H1 (cell line): ENCODE results near the gene AHI1. TPM values are rescaled to one million over a fixed set of nuclear protein-coding genes. Genes with fewer than 3 reads are reported as not detected.

Source experiments
- POU5F1 ChIP-seq: IDR thresholded peaks from 2 replicates; pipeline ENCODE4 v1.6.1; 2011; ENCODE audit warnings: low read depth, mild to moderate bottlenecking, low read length, moderate library complexity
- TCF12 ChIP-seq: IDR thresholded peaks from 2 replicates; pipeline ENCODE4 v1.6.1; 2011; ENCODE audit warnings: low read depth, mild to moderate bottlenecking, low read length
- polyA plus RNA-seq, 7 experiments: library from polyadenylated mRNA; depleted of rRNA in 3 of 7; stranded (reverse) in 5 of 7; unstranded in 2 of 7; fragments of >200 nt in 5 of 7; fragments of 200-250 nt in 2 of 7; gene quantifications; 1 replicate in 5 of 7; 2 replicates in 1 of 7; 4 replicates in 1 of 7; pipeline versions ENCODE4 v1.2.1 to v1.2.3, GENCODE V29; 2011 to 2013; ENCODE audit warnings: missing spikeins in 2 of 7, mixed read lengths in 2 of 7
- total RNA-seq: library from RNA; stranded (reverse); fragmentation: NEBNext Ultra II Directional; extraction: Animal tissue kit (Norgen Biotek cat#: 25700); gene quantifications from 2 replicates; pipeline ENCODE4 v1.2.1, GENCODE V29; 2021

AHI1 gene
- total and polyA plus RNA-seq, 2 of the 8 experiments (the other 6 are each of a cell fraction or from before 2014, with no cell fraction given): 4.2 to 19.6 TPM

DNA sequence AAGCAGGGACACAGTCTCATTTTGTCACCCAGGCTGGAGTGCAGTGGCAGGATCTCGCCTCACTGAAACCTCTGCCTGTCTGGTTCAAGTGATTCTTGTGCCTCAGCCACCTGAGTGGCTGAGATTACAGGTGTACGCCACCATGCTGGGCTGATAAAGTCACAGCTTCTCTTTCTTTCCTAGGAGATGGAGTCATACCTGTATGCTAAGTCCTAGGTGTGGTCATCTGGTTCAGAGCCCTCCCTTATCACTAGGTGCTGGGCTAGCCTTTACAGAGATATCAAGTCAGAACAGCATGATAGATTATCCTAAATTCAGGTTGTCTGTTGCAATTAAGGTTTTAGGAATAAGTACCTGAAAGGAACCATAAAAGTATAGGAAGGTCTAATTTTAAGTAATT is 86.7 kb downstream of the AHI1 start (continued):
- TF ChIP-seq POU5F1: no peak
- TF ChIP-seq TCF12: no peak
